B cell (primary cell): ENCODE measurements around the gene CHST8. TPM values are rescaled to one million over a fixed set of nuclear protein-coding genes. Genes with fewer than 3 reads are reported as not detected.

ENCODE experiments used
- ATAC-seq: fragments of 200-7000 bp; cut with Tn5 transposase; one replicate; pipeline ENCODE4 v1.10.0; 2021; ENCODE audit warnings: low read depth, mild to moderate bottlenecking, moderate number of reproducible peaks, moderate library complexity
- CTCF ChIA-PET: fragments of 350-600 bp; sonication (Branson Sonifier 250); formaldehyde crosslinking; loops from one replicate; lab custom pipeline; 2021; ENCODE audit warnings: antibody characterized with exemption, inconsistent platforms; lab: Charles Lee
- POLR2A ChIA-PET: fragments of 350-600 bp; sonication (Branson Sonifier 250); formaldehyde crosslinking; loops from one replicate; lab custom pipeline; 2021; ENCODE audit warnings: antibody characterized with exemption; lab: Charles Lee
- DNase-seq: peaks from one replicate; pipeline ENCODE4 v3.0.0; 2013
- H2AFZ ChIP-seq: 2 replicates; pipeline ENCODE4 v1.6.1; 2012; ENCODE audit warnings: mild to moderate bottlenecking, low read depth, low read length; ENCODE audit not compliant: insufficient read depth, poor library complexity, severe bottlenecking
- H3K27ac ChIP-seq, 2 donors: 1 replicate in 1 of 2; 2 replicates in 1 of 2; pipeline ENCODE4 v1.5.1; 2012 to 2013; ENCODE audit warnings: low read length in 2 of 2, mild to moderate bottlenecking in 2 of 2, moderate library complexity in 1 of 2
- H3K27me3 ChIP-seq, 4 experiments: fragments of 200-600 bp in 1 of 4; sonication (generic) in 1 of 4; replicated peaks in 1 of 4; 1 replicate in 2 of 4; 2 replicates in 2 of 4; pipeline versions ENCODE4 v1.6.1 to v1.7.0; 2013 to 2016; ENCODE audit warnings: low read length in 3 of 4, mild to moderate bottlenecking in 2 of 4, mixed read lengths in 1 of 4, moderate library complexity in 1 of 4; ENCODE audit not compliant: insufficient read depth in 4 of 4, control insufficient read depth in 3 of 4; ENCODE audit errors: control extremely low read depth in 1 of 4
- H3K36me3 ChIP-seq, 2 experiments: replicated peaks in 1 of 2; 1 replicate in 1 of 2; 2 replicates in 1 of 2; pipeline versions ENCODE4 v1.6.1 to v1.7.1; 2013; ENCODE audit warnings: low read length in 1 of 2; ENCODE audit not compliant: insufficient read depth in 2 of 2, control insufficient read depth in 1 of 2; ENCODE audit errors: control extremely low read depth in 1 of 2, extremely low read depth in 1 of 2
- H3K4me1 ChIP-seq, 2 donors: fragments of 200-600 bp in 1 of 2; sonication (generic) in 1 of 2; 1 replicate in 1 of 2; 2 replicates in 1 of 2; pipeline versions ENCODE4 v1.5.1 to v1.6.1; 2013 to 2017; ENCODE audit warnings: low read length in 2 of 2; ENCODE audit not compliant: control insufficient read depth in 2 of 2, insufficient read depth in 2 of 2
- H3K4me2 ChIP-seq: replicated peaks from 2 replicates; pipeline ENCODE3; 2012; ENCODE audit warnings: mild to moderate bottlenecking, low read depth, low read length; ENCODE audit not compliant: poor library complexity, severe bottlenecking
- H3K4me3 ChIP-seq, 5 experiments: fragments of 200-600 bp in 1 of 5; sonication (generic) in 1 of 5; 1 replicate in 3 of 5; 2 replicates in 2 of 5; pipeline versions ENCODE4 v1.5.1 to v1.7.0; 2011 to 2016; ENCODE audit warnings: low read length in 4 of 5, mild to moderate bottlenecking in 4 of 5, low read depth in 2 of 5, control low read depth in 1 of 5, moderate library complexity in 1 of 5; ENCODE audit not compliant: insufficient read depth in 1 of 5; ENCODE audit errors: control extremely low read depth in 1 of 5, extremely low read depth in 1 of 5
- H3K79me2 ChIP-seq: fragments of 200-600 bp; sonication (generic); one replicate; pipeline ENCODE4 v1.6.0; 2016; ENCODE audit warnings: low read length; ENCODE audit not compliant: control insufficient read depth, insufficient read depth
- H3K9ac ChIP-seq: fragments of 200-600 bp; sonication (generic); 2 replicates; pipeline ENCODE4 v1.6.1; 2017; ENCODE audit warnings: mild to moderate bottlenecking, low read length, moderate library complexity
- H3K9me3 ChIP-seq, 3 donors: one replicate each; pipeline versions ENCODE4 v1.6.1 to v1.7.1; 2013; ENCODE audit warnings: low read length in 2 of 3; ENCODE audit not compliant: control insufficient read depth in 2 of 3, insufficient read depth in 1 of 3; ENCODE audit errors: control extremely low read depth in 1 of 3
- H4K20me1 ChIP-seq: 2 replicates; pipeline ENCODE4 v1.6.0; 2012; ENCODE audit warnings: mild to moderate bottlenecking, low read length; ENCODE audit not compliant: insufficient read depth, control insufficient read depth, poor library complexity, severe bottlenecking
- H3K27ac Mint-ChIP-seq: one replicate; pipeline ENCODE4 v1.8.0; 2021; ENCODE audit warnings: mixed read lengths
- H3K27me3 Mint-ChIP-seq: one replicate; pipeline ENCODE4 v1.8.0; 2021; ENCODE audit warnings: mixed read lengths
- H3K4me1 Mint-ChIP-seq: one replicate; pipeline ENCODE4 v1.8.0; 2021; ENCODE audit warnings: mixed read lengths
- H3K4me3 Mint-ChIP-seq: one replicate; pipeline ENCODE4 v1.8.0; 2021; ENCODE audit warnings: mixed read lengths
- H3K9me3 Mint-ChIP-seq: one replicate; pipeline ENCODE4 v1.8.0; 2022; ENCODE audit warnings: mixed read lengths; ENCODE audit not compliant: insufficient read depth
- CTCF ChIP-seq: fragments of 200-600 bp; IDR thresholded peaks from one replicate; pipeline ENCODE4 v1.8.0; 2022; ENCODE audit warnings: antibody characterized with exemption, mild to moderate bottlenecking
- EZH2 ChIP-seq: IDR thresholded peaks from 2 replicates; pipeline ENCODE4 v1.6.1; 2012; ENCODE audit warnings: borderline replicate concordance, low read depth, mild to moderate bottlenecking, moderate library complexity, low read length; ENCODE audit not compliant: insufficient read depth, poor library complexity, severe bottlenecking
- WGBS: methylation state at CpG from one replicate; pipeline ENCODE4 v1.1.5; 2013; ENCODE audit warnings: missing lambda C conversion rate; ENCODE audit not compliant: insufficient coverage; 5-methylcytosine and 5-hydroxymethylcytosine counted together
- intact Hi-C: fragments of 100-400 bp; cut with micrococcal nuclease; formaldehyde crosslinking; loops from one replicate; pipeline ENCODE4 v1.10.0; 2022
- polyA plus RNA-seq: library from polyadenylated mRNA; depleted of rRNA; stranded (reverse); fragments of >200 nt; gene quantifications from 2 replicates; pipeline ENCODE4 v1.2.3, GENCODE V29; 2012
- total RNA-seq, 2 donors: library from RNA; stranded (reverse); fragments of 120-200 nt in 1 of 2; gene quantifications; 1 replicate in 1 of 2; 2 replicates in 1 of 2; pipeline versions ENCODE4 v1.2.3 to v1.2.4, GENCODE V29; 2013 to 2022

CHST8 gene
- total and polyA plus RNA-seq, 2 donors (not counting 1 experiment from before 2014, with no cell fraction given): not detected

- H3K9me3 ChIP-seq: peaks cover 0 to 21% (median 0%) of the 10 kb centered on the region in 3 donors
- no peaks in the 10 kb centered on the region for H4K20me1 ChIP-seq
- Mint-ChIP-seq H3K9me3 (peaks cover 3% of the 10 kb centered on the region), H3K27ac (no peak overlapping the region), H3K4me3 (no peak overlapping the region), H3K4me1 (no peaks in the 10 kb centered on the region), H3K27me3 (peaks cover 11% of the 10 kb centered on the region)
- ATAC-seq (no peak), DNase-seq (no peak)
- POLR2A ChIA-PET: no interaction called here
- CTCF ChIA-PET: no interaction called here
- H2AFZ ChIP-seq: no peak overlapping the region
- H3K79me2 ChIP-seq: no peaks in the 10 kb centered on the region
- intact Hi-C loops: no loop called here
- no peak overlapping the region for H3K4me2 ChIP-seq
- TF ChIP-seq EZH2 (no peak), CTCF (no peak)
- no peaks in the 10 kb centered on the region for H3K36me3 ChIP-seq
- H3K9ac ChIP-seq: no peak overlapping the region
- H3K27ac ChIP-seq: no peak overlapping the region
- H3K27me3 ChIP-seq: no peaks in the 10 kb centered on the region
- no peak overlapping the region for H3K4me3 ChIP-seq
- no peaks in the 10 kb centered on the region for H3K4me1 ChIP-seq
- no CpG with 5 or more reads among the region's 1 CpG for WGBS
Observed at GRCh38 chr19:33595783-33596182, 26.0 kb upstream of the CHST8 start.

- Histone ChIP-seq H3K9me3 (peaks cover 2 to 43% (median 10%) of the 10 kb centered on the region in 3 donors), H3K27ac (no peak overlapping the region), H3K79me2 (no peaks in the 10 kb centered on the region), H3K4me3 (no peak overlapping the region), H3K9ac (no peak overlapping the region), H2AFZ (no peak overlapping the region), H3K4me2 (no peak overlapping the region), H3K27me3 (no peaks in the 10 kb centered on the region), H3K4me1 (no peaks in the 10 kb centered on the region), H4K20me1 (no peaks in the 10 kb centered on the region), H3K36me3 (no peaks in the 10 kb centered on the region)
- TF ChIP-seq CTCF (no peak), EZH2 (no peak)
- DNase-seq (no peak), ATAC-seq (no peak)
- intact Hi-C loops: no loop called here
- POLR2A ChIA-PET: no interaction called here
- CTCF ChIA-PET: no interaction called here
- Mint-ChIP-seq H3K9me3 (peaks cover 19% of the 10 kb centered on the region), H3K4me1 (no peaks in the 10 kb centered on the region), H3K4me3 (no peak overlapping the region), H3K27ac (no peak overlapping the region), H3K27me3 (peaks cover 3% of the 10 kb centered on the region)
- 90% methylated on average over 2 of the region's 2 CpGs for WGBS
Observed at GRCh38 chr19:33601583-33601982, 20.2 kb upstream of the CHST8 start.
